ENCODE results near the gene FSD2. TPM values are rescaled to one million over a fixed set of nuclear protein-coding genes. Genes with fewer than 3 reads are reported as not detected.
"Not testable (repeated sequence)": the region's sequence is repeated elsewhere in the genome, so short reads cannot be mapped to it uniquely, and the experiment has no call there.

The FSD2 gene
- polyA plus RNA-seq, 4 donors: 0.18 to 0.45 TPM; not detected in 2

DNA sequence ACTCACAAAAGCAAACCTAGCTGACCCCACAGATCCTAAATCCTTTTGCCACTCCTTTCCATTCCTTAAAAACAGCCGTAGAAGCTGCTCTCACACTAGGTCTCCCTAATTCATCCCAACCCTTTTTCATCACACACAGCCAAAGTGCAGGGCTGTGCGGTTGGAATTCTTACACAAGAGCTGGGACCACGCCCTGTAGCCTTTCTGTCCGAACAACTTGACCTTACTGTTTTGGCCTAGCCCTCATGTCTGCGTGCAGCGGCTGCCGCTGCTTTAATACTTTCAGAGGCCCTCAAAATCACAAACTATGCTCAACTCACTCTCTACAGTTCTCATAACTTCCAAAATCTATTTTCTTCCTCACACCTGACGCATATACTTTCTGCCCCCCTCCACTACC, 100.0 kb downstream of the FSD2 start:
- FAIRE-seq: not testable (repeated sequence)

More for the DNA sequence above, 100.0 kb downstream of the FSD2 start:
- not testable (repeated sequence) for DNase-seq; H3K36me3 ChIP-seq (ENCODE audit: control insufficient read depth in 3 of 3, insufficient read depth in 2 of 3, low read depth in 1 of 3, low read length in 3 of 3); H3K4me3 ChIP-seq (ENCODE audit: low read depth in 1 of 3, low read length in 3 of 3); H3K9me3 ChIP-seq (ENCODE audit: control insufficient read depth in 2 of 2, insufficient read depth in 1 of 2, low read depth in 1 of 2, low read length in 1 of 2); H3K27me3 ChIP-seq (ENCODE audit: control insufficient read depth in 3 of 3, insufficient read depth in 3 of 3, low read length in 3 of 3); H3K27ac ChIP-seq (ENCODE audit: low read depth in 1 of 3, low read length in 2 of 3); H3K4me1 ChIP-seq (ENCODE audit: control insufficient read depth in 3 of 3, insufficient read depth in 2 of 3, low read depth in 1 of 3, low read length in 2 of 3)
- WGBS, 3 donors: 83 to 86% (median 86%) methylated on average over 8 of the region's 8 CpGs

Other genes starting within 250 kb of the FSD2 start
- 1 to 10 TPM in 1 of 4 donors, under 1 TPM in 2, not detected in 1; 0.27 to 2.8 (median 0.50) TPM for gene CPEB1, start 158.7 kb downstream of the FSD2 start, polyA plus RNA-seq
- 1 to 10 TPM in 2 of 4 donors, not detected in 2; 2.8 to 6.8 TPM for gene AP3B2, start 96.2 kb downstream of the FSD2 start, polyA plus RNA-seq
- gene WHAMM, start 3.6 kb upstream of the FSD2 start, polyA plus RNA-seq: 10 to 100 TPM in 1 of 4 donors, 1 to 10 TPM in 3; 4.5 to 12.5 (median 6.2) TPM
- gene HOMER2, start 146.7 kb upstream of the FSD2 start, polyA plus RNA-seq: 1 to 10 TPM; 2.2 to 5.1 (median 2.6) TPM
- gene RAMAC, start 180.1 kb upstream of the FSD2 start, polyA plus RNA-seq: 10 to 100 TPM; 18.2 to 28.8 (median 20.2) TPM
- gene C15orf40, start 205.6 kb upstream of the FSD2 start, polyA plus RNA-seq: 10 to 100 TPM; 21.8 to 53.5 (median 32.8) TPM

Data from small intestine (tissue), 7 donors.